HepG2 (cell line): Measurements from ENCODE around the gene TBX19. TPM values are rescaled to one million over a fixed set of nuclear protein-coding genes. Genes with fewer than 3 reads are reported as not detected.

ENCODE experiments used
- ATAC-seq: fragments of 200-7000 bp; cut with Tn5 transposase; 3 replicates; pipeline ENCODE4 v1.9.1; 2020; ENCODE audit warnings: mild to moderate bottlenecking, moderate library complexity
- BruUV-seq: library from RNA; stranded (reverse); fragments of 400-500 nt; replicated peaks from 2 replicates; lab custom pipeline; 2021; lab: Mats Ljungman, UMichigan
- CTCF ChIA-PET: fragments of 300-600 bp; formaldehyde crosslinking; extraction: SDS; loops from one replicate; lab custom pipeline; 2021; ENCODE audit warnings: low total read pairs, inconsistent platforms, low intra/inter-chr PET ratio; lab: Yijun Ruan, JAX
- POLR2A ChIA-PET: fragments of 350-600 bp; sonication (Branson Sonifier 250); formaldehyde crosslinking; loops from one replicate; lab custom pipeline; 2020; ENCODE audit warnings: antibody characterized with exemption, inconsistent platforms; lab: Yijun Ruan, JAX
- DNase-seq: peaks from one replicate; pipeline ENCODE4 v3.0.0-alpha.2; 2015; ENCODE audit warnings: low spot score
- FAIRE-seq: peaks from 3 replicates; lab custom pipeline; 2011; peaks lifted over from hg19 to GRCh38; lab: Jason Lieb, UNC
- H2AFZ ChIP-seq: one replicate; pipeline ENCODE4 v1.6.1; 2011; ENCODE audit warnings: low read length, inconsistent platforms
- H3K27ac ChIP-seq: fragments of 300-600 bp; 3 replicates; pipeline ENCODE4 v1.8.0; 2011; ENCODE audit warnings: mixed run types, mild to moderate bottlenecking, mixed read lengths, low read length, inconsistent platforms; ENCODE audit not compliant: insufficient read depth; ENCODE audit errors: extremely low read length
- H3K27me3 ChIP-seq, 2 experiments: fragments of 200-600 bp in 1 of 2; 2 replicates in 1 of 2; 3 replicates in 1 of 2; pipeline versions ENCODE4 v1.6.0 to v1.8.0; 2011; ENCODE audit warnings: low read length in 2 of 2, mild to moderate bottlenecking in 2 of 2, moderate library complexity in 2 of 2, inconsistent platforms in 1 of 2; ENCODE audit not compliant: insufficient read depth in 2 of 2, control insufficient read depth in 1 of 2
- H3K36me3 ChIP-seq, 2 experiments: fragments of 200-600 bp in 1 of 2; replicated peaks in 1 of 2; 2 replicates in 1 of 2; 3 replicates in 1 of 2; pipeline versions ENCODE4 v1.5.1 to v1.8.0; 2011; ENCODE audit warnings: low read length in 2 of 2, inconsistent platforms in 1 of 2; ENCODE audit not compliant: insufficient read depth in 2 of 2, control insufficient read depth in 1 of 2
- H3K4me1 ChIP-seq: 2 replicates; pipeline ENCODE4 v1.5.1; 2012; ENCODE audit warnings: low read length, inconsistent platforms; ENCODE audit not compliant: insufficient read depth
- H3K4me2 ChIP-seq: 2 replicates; pipeline ENCODE4 v1.6.0; 2011; ENCODE audit warnings: low read depth, low read length, inconsistent platforms
- H3K4me3 ChIP-seq, 3 experiments: fragments of 200-600 bp in 1 of 3; sonication (generic), shearing (Covaris generic) in 1 of 3; replicated peaks in 1 of 3; 2 replicates each; pipeline ENCODE4 v1.5.1; 2011 to 2016; ENCODE audit warnings: low read length in 3 of 3, inconsistent platforms in 2 of 3, low read depth in 2 of 3, mild to moderate bottlenecking in 2 of 3, control low read depth in 1 of 3, mixed read lengths in 1 of 3; ENCODE audit not compliant: insufficient read depth in 1 of 3
- H3K79me2 ChIP-seq: one replicate; pipeline ENCODE4 v1.6.1; 2011; ENCODE audit warnings: low read length, inconsistent platforms; ENCODE audit not compliant: insufficient read depth
- H3K9ac ChIP-seq: 2 replicates; pipeline ENCODE4 v1.6.0; 2011; ENCODE audit warnings: mild to moderate bottlenecking, low read depth, low read length, inconsistent platforms; ENCODE audit not compliant: insufficient read depth
- H3K9me3 ChIP-seq: 2 replicates; pipeline ENCODE4 v1.5.1; 2012; ENCODE audit warnings: mild to moderate bottlenecking, low read length
- H4K20me1 ChIP-seq: 2 replicates; pipeline ENCODE4 v1.6.0; 2011; ENCODE audit warnings: inconsistent platforms, mild to moderate bottlenecking, low read length, moderate library complexity; ENCODE audit not compliant: insufficient read depth
- ARID3A ChIP-seq: IDR thresholded peaks from 2 replicates; pipeline ENCODE4 v1.6.1; 2012; ENCODE audit warnings: low read depth, low read length, improper control_type of control experiment
- ATF2 ChIP-seq: sonication (generic); formaldehyde crosslinking; IDR thresholded peaks from 2 replicates; pipeline ENCODE4 v1.4.0; 2020; ENCODE audit warnings: missing genetic modification reagents
- BCL6 ChIP-seq: IDR thresholded peaks from 2 replicates; pipeline ENCODE4 v1.6.1; 2016; ENCODE audit warnings: missing genetic modification reagents, missing compliant biosample characterization
- CBX2 ChIP-seq, 2 experiments: fragments of 200-600 bp in 1 of 2; sonication (generic); formaldehyde crosslinking in 1 of 2; IDR thresholded peaks; 2 replicates each; pipeline versions ENCODE4 v1.7.0 to v1.8.1; 2018 to 2022; ENCODE audit warnings: low read depth in 2 of 2, low read length in 1 of 2, mild to moderate bottlenecking in 1 of 2, missing genetic modification reagents in 1 of 2
- CENPT ChIP-seq: sonication (generic); formaldehyde crosslinking; IDR thresholded peaks from 2 replicates; pipeline ENCODE4 v1.8.0; 2022; ENCODE audit warnings: low read depth, mild to moderate bottlenecking, moderate library complexity, missing genetic modification reagents
- ELF4 ChIP-seq: sonication (generic); formaldehyde crosslinking; IDR thresholded peaks from 2 replicates; pipeline ENCODE4 v1.5.0; 2020; ENCODE audit warnings: missing genetic modification reagents, mild to moderate bottlenecking, moderate library complexity, borderline replicate concordance
- MTF2 ChIP-seq: sonication (generic); formaldehyde crosslinking; IDR thresholded peaks from 2 replicates; pipeline ENCODE4 v1.5.0; 2020; ENCODE audit warnings: missing genetic modification reagents, borderline replicate concordance
- RXRB ChIP-seq: IDR thresholded peaks from 2 replicates; pipeline ENCODE4 v1.6.1; 2016; ENCODE audit warnings: borderline replicate concordance, missing genetic modification reagents, missing compliant biosample characterization
- TGIF2 ChIP-seq: IDR thresholded peaks from 2 replicates; pipeline ENCODE4 v1.6.1; 2016; ENCODE audit warnings: control low read depth, missing compliant biosample characterization
- THAP8 ChIP-seq: sonication (generic); formaldehyde crosslinking; IDR thresholded peaks from 2 replicates; pipeline ENCODE4 v1.5.1; 2020; ENCODE audit warnings: missing genetic modification reagents, mild to moderate bottlenecking, borderline replicate concordance
- WIZ ChIP-seq: sonication (generic); formaldehyde crosslinking; IDR thresholded peaks from 2 replicates; pipeline ENCODE4 v1.5.1; 2020; ENCODE audit warnings: mild to moderate bottlenecking, missing genetic modification reagents
- ZNF280D ChIP-seq: sonication (generic); formaldehyde crosslinking; IDR thresholded peaks from 2 replicates; pipeline ENCODE4 v1.5.1; 2020; ENCODE audit warnings: mild to moderate bottlenecking, missing genetic modification reagents
- ZNF598 ChIP-seq: sonication (generic); formaldehyde crosslinking; IDR thresholded peaks from 2 replicates; pipeline ENCODE4 v1.5.1; 2020; ENCODE audit warnings: mild to moderate bottlenecking, missing genetic modification reagents, borderline replicate concordance
- ZNF740 ChIP-seq: sonication (generic); formaldehyde crosslinking; IDR thresholded peaks from 2 replicates; pipeline ENCODE4 v1.4.0; 2020; ENCODE audit warnings: missing genetic modification reagents
- WGBS: methylation state at CpG from one replicate; pipeline ENCODE4 v1.1.6; 2017; ENCODE audit warnings: low lambda C conversion rate; 5-methylcytosine and 5-hydroxymethylcytosine counted together
- in situ Hi-C: cut with HindIII; loops from 2 replicates; pipeline ENCODE4 v1.10.0; 2017; ENCODE audit warnings: low pct_unique_long_range_greater_than_20kb; ENCODE audit not compliant: extremely low pct_ligation_motif_present
- intact Hi-C: fragments of 100-400 bp; cut with micrococcal nuclease; formaldehyde crosslinking; loops from one replicate; pipeline ENCODE4 v1.10.0; 2022; ENCODE audit not compliant: unreplicated experiment
- polyA plus RNA-seq, 8 experiments: library from polyadenylated mRNA; depleted of rRNA in 3 of 8; stranded (reverse) in 7 of 8; unstranded in 1 of 8; fragments of >200 nt; fragmentation: Illumina TruSeq in 4 of 8; extraction: Trizol in 4 of 8; gene quantifications; 2 replicates each; pipeline versions ENCODE4 v1.2.1 to v1.2.3, GENCODE V29; 2011 to 2016; ENCODE audit warnings: low read depth in 4 of 8, missing spikeins in 1 of 8, mixed read lengths in 1 of 8; ENCODE audit not compliant: insufficient read depth in 1 of 8
- total RNA-seq, 5 experiments: library from RNA; depleted of rRNA; stranded (reverse); fragments of >200 nt; fragmentation: Illumina TruSeq; extraction: Trizol; gene quantifications; 2 replicates each; pipeline ENCODE4 v1.2.3, GENCODE V29; 2016; ENCODE audit warnings: low read depth in 1 of 5

TBX19 gene
- total and polyA plus RNA-seq, 2 of the 13 experiments (the other 11 are each of a cell fraction or from before 2014, with no cell fraction given) = 0.31 to 1.4 TPM

GRCh38 chr1:168328731-168329364 lies 48.2 kb downstream of the TBX19 start (continued):
- no peak for TF ChIP-seq WIZ (CRISPR knock-in tag)
- no peak for TF ChIP-seq ZNF598 (CRISPR knock-in tag)

GRCh38 chr1:168330285-168330684 lies 49.6 kb downstream of the TBX19 start:
- no peak for ATAC-seq
- in situ Hi-C loops (no loop called here), intact Hi-C loops (no loop called here)
- no peaks in the 10 kb centered on the region for H3K36me3 ChIP-seq
- CTCF ChIA-PET = no interaction called here
- H3K9ac ChIP-seq = no peak overlapping the region
- no peaks in the 10 kb centered on the region for H3K79me2 ChIP-seq
- no peak overlapping the region for H3K4me2 ChIP-seq
- no peak overlapping the region for H3K27ac ChIP-seq
- TF ChIP-seq CBX2 (IDR thresholded peaks at IDR 0.05; ENCODE audit: low read depth, low read length) (no peak), CBX2 (CRISPR knock-in tag; IDR thresholded peaks at IDR 0.05; ENCODE audit: low read depth) (no peak), THAP8 (no peak), MTF2 (CRISPR knock-in tag) (no peak), ZNF740 (CRISPR knock-in tag) (no peak), ARID3A (no peak), ELF4 (CRISPR knock-in tag) (no peak), BCL6 (CRISPR knock-in tag) (no peak), ZNF280D (CRISPR knock-in tag) (no peak), CENPT (CRISPR knock-in tag) (no peak), ATF2 (CRISPR knock-in tag) (no peak), TGIF2 (CRISPR knock-in tag) (no peak), RXRB (CRISPR knock-in tag) (no peak)
- TF ChIP-seq, all 625 proteins: peak for 0
- POLR2A ChIA-PET = no interaction called here
- 25% methylated on average over 3 of the region's 3 CpGs for WGBS
- Histone ChIP-seq H3K9me3 (no peaks in the 10 kb centered on the region), H3K4me1 (no peaks in the 10 kb centered on the region), H3K27me3 (no peaks in the 10 kb centered on the region; a peak in 1 of 5 replicates), H3K4me3 (no peak overlapping the region), H4K20me1 (no peaks in the 10 kb centered on the region), H2AFZ (no peak overlapping the region)
- BruUV-seq = no TSS peak
- no peak for FAIRE-seq
- no peak for DNase-seq
